Measurements from ENCODE around the gene HPX.
"Not testable (repeated sequence)": the region's sequence is repeated elsewhere in the genome, so short reads cannot be mapped to it uniquely, and the experiment has no call there.

Gene HPX

GRCh38 chr11:6397156-6397555, 43.6 kb downstream of the HPX start:
- no peak for TF ChIP-seq ZFX (IDR thresholded peaks at IDR 0.05; ENCODE audit: borderline replicate concordance)
- TF ChIP-seq, protein P1, sequence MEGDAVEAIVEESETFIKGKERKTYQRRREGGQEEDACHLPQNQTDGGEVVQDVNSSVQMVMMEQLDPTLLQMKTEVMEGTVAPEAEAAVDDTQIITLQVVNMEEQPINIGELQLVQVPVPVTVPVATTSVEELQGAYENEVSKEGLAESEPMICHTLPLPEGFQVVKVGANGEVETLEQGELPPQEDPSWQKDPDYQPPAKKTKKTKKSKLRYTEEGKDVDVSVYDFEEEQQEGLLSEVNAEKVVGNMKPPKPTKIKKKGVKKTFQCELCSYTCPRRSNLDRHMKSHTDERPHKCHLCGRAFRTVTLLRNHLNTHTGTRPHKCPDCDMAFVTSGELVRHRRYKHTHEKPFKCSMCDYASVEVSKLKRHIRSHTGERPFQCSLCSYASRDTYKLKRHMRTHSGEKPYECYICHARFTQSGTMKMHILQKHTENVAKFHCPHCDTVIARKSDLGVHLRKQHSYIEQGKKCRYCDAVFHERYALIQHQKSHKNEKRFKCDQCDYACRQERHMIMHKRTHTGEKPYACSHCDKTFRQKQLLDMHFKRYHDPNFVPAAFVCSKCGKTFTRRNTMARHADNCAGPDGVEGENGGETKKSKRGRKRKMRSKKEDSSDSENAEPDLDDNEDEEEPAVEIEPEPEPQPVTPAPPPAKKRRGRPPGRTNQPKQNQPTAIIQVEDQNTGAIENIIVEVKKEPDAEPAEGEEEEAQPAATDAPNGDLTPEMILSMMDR (IDR thresholded peaks at IDR 0.05) = no peak
- H3K27ac ChIP-seq = no peak overlapping the region

DNA sequence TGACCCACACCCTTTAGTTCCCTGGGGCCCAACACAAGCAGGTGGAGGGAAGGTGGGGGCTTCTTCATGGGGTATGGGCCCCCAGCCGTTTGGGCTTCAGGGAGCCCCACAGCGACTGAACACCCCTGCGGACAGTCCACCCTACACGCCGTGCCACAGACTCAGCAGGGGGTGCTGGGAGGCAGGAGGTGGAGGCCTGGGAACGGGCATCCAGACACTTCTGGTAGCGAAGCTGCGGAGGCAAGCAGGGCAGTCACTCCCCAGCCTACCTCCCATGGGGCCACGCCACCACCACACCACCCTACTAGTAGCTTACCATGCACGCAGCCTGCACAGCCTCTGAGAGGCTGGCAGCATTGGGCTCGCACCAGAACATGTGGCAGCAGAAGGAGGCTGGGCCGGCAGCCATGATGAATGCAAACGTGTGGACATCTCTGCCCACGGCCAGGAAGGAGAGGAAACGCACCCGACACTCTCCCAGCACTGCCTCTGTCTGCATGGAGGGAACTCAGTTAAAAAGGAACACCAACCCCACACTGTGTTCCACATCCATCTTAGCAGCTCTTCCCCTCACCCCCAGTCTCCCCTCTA, 45.2 kb downstream of the HPX start:
- TF ChIP-seq, protein P1 (IDR thresholded peaks at IDR 0.05) = no peak
- TF ChIP-seq ZFX (IDR thresholded peaks at IDR 0.05; ENCODE audit: borderline replicate concordance) = no peak
- H3K27ac ChIP-seq = no peak overlapping the region

GRCh38 chr11:6393989-6394670, 46.7 kb downstream of the HPX start:
- H3K27ac ChIP-seq = no peak overlapping the region

DNA sequence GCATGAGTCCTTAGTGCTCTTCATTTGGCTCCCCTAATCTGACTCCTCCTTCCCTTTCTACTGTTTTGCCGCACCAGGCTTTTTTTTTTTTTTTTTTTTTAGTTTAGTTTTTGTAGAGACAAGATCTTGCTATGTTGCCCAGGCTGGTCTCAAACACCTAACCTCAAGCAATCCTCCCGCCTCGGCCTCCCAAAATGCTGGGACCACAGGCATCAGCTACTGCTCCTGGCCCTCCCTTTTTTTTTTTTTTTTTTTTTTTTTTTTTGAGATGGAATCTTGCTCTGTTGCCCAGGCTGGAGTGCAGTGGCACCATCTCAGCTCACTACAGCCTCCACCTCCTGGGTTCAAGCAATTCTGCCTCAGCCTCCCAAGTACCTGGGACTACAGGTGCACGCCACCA, 48.5 kb downstream of the HPX start:
- H3K27ac ChIP-seq = not testable (repeated sequence)

More at GRCh38 chr11:6393989-6394670, 46.7 kb downstream of the HPX start:
- no peak for TF ChIP-seq ZFX (IDR thresholded peaks at IDR 0.05; ENCODE audit: borderline replicate concordance)
- TF ChIP-seq, protein P1 (IDR thresholded peaks at IDR 0.05) = no peak

DNA sequence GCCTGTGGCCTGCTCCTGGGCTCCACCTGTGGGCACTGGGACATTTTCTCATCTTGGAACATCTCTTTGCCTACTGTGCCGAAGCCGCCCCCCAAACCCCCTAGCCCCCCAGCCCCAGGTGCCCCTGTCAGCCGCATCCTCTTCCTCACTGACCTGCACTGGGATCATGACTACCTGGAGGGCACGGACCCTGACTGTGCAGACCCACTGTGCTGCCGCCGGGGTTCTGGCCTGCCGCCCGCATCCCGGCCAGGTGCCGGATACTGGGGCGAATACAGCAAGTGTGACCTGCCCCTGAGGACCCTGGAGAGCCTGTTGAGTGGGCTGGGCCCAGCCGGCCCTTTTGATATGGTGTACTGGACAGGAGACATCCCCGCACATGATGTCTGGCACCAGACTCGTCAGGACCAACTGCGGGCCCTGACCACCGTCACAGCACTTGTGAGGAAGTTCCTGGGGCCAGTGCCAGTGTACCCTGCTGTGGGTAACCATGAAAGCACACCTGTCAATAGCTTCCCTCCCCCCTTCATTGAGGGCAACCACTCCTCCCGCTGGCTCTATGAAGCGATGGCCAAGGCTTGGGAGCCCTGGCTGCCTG, 49.2 kb downstream of the HPX start:
- TF ChIP-seq ZFX (IDR thresholded peaks at IDR 0.05; ENCODE audit: borderline replicate concordance) = no peak
- H3K27ac ChIP-seq = no peak overlapping the region

DNA sequence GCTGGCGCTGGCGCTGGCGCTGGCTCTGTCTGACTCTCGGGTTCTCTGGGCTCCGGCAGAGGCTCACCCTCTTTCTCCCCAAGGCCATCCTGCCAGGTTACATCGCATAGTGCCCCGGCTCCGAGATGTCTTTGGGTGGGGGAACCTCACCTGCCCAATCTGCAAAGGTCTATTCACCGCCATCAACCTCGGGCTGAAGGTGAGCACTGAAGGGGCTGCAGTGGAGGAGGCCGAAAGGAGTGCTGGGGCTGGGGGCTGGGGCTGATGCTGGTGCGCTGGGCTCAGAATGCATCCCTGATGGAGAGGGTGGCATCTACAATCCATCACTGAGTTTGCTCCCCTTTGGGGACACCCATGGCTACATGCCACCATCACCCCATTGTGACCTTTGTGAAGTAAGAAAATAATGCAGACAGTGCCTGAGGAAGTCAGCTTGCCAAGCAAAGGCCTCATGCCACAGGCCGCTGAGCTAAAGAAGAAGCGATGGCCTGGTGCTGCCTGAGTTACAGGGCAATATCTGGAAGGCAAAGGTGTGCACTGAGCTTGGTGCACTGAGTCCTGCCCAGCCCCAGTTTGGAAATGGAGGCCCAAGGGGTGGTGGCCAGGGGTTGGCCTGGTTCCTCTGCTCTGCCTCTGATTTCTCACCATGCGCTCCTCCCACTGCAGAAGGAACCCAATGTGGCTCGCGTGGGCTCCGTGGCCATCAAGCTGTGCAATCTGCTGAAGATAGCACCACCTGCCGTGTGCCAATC, 49.9 kb downstream of the HPX start:
- TF ChIP-seq, protein P1 (IDR thresholded peaks at IDR 0.05) = no peak
- TF ChIP-seq ZFX (IDR thresholded peaks at IDR 0.05; ENCODE audit: borderline replicate concordance) = no peak
- peak overlapping the region; percentile 81 for H3K27ac ChIP-seq

GRCh38 chr11:6389905-6390717, 50.7 kb downstream of the HPX start, which contains the start of gene SMPD1:
TSS of gene SMPD1 (plus strand) at chr11:6390474. CDS start at chr11:6390599, 125 bp downstream.
- TF ChIP-seq, protein P1 (IDR thresholded peaks at IDR 0.05) = no peak
- TF ChIP-seq ZFX (IDR thresholded peaks at IDR 0.05; ENCODE audit: borderline replicate concordance) = no peak
- peak within 1 kb of the TSS; percentile 81 for H3K27ac ChIP-seq
